WTC11 (cell line): ENCODE results near the gene TMEM121.

Source experiments
- ARID4B ChIP-seq: sonication (generic); formaldehyde crosslinking; IDR thresholded peaks from 2 replicates; pipeline ENCODE4 v1.8.0; 2023; ENCODE audit warnings: missing genetic modification reagents, mild to moderate bottlenecking, borderline replicate concordance
- CTCF ChIP-seq: fragments of 200-600 bp; IDR thresholded peaks from 2 replicates; pipeline ENCODE4 v1.8.0; 2022; ENCODE audit warnings: antibody characterized with exemption
- ETV6 ChIP-seq: sonication (generic); formaldehyde crosslinking; IDR thresholded peaks from 2 replicates; pipeline ENCODE4 v1.8.1; 2022; ENCODE audit warnings: mild to moderate bottlenecking, missing genetic modification reagents
- TEAD4 ChIP-seq: sonication (generic); formaldehyde crosslinking; IDR thresholded peaks from 2 replicates; pipeline ENCODE4 v1.8.0; 2022; ENCODE audit warnings: mild to moderate bottlenecking, missing genetic modification reagents
- ZBTB43 ChIP-seq: sonication (generic); formaldehyde crosslinking; IDR thresholded peaks from 2 replicates; pipeline ENCODE4 v1.8.1; 2023; ENCODE audit warnings: mild to moderate bottlenecking, missing genetic modification reagents

GRCh38 chr14:105540811-105541210 is 14.4 kb downstream of the TMEM121 start:
- TF ChIP-seq ZBTB43 (no peak), ARID4B (CRISPR knock-in tag) (no peak), ETV6 (CRISPR knock-in tag) (no peak), TEAD4 (no peak), CTCF (no peak)
